ENCODE measurements around the gene SLC25A15. TPM values are rescaled to one million over a fixed set of nuclear protein-coding genes. Genes with fewer than 3 reads are reported as not detected.
"Not testable (repeated sequence)": the region's sequence is repeated elsewhere in the genome, so short reads cannot be mapped to it uniquely, and the experiment has no call there.

The SLC25A15 gene
- total RNA-seq, 4 donors from 2014 or later = 3.0 to 30.6 (median 10.1) TPM

GRCh38 chr13:40781717-40782116 lies 7.7 kb upstream of the SLC25A15 start:
- no peak for TF ChIP-seq EP300 (IDR thresholded peaks at IDR 0.05; ENCODE audit: low read depth)
- no peak for TF ChIP-seq CTCF (IDR thresholded peaks at IDR 0.05)
- TF ChIP-seq POLR2AphosphoS5 (IDR thresholded peaks at IDR 0.05) = no peak
- no peak for TF ChIP-seq POLR2A (IDR thresholded peaks at IDR 0.05)

DNA sequence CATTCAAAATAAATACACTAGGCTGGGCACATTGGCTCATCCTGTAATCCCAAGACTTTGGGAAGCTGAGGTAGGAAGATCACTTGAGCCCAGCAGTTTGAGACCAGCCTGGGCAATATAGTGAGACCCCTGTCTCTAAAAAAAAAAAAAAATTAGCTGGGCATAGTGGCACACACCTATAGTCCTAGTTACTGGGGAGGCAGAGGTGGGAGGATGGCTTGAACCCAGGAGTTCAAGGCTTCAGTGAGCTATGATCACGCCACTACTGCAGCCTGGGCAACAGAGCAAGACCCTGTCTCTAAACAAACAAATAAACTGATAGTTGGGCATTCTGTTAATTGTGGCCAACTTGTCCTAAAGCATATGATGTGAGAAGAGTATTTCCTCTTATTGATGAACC lies 6.4 kb upstream of the SLC25A15 start:
- 92 to 100% methylated on average over 1 of the region's 1 CpG for WGBS, 2 donors (ENCODE audit: low coverage in 1 of 2)
- DNase-seq; H3K36me3 ChIP-seq; H3K27ac ChIP-seq; H3K9me3 ChIP-seq; H3K27me3 ChIP-seq; H3K4me3 ChIP-seq; H3K4me1 ChIP-seq; intact Hi-C loops (cut with DNase I; ENCODE audit: low total_unique reads): not testable (repeated sequence)
- in situ Hi-C loops (cut with MboI; ENCODE audit: low pct_ligation_motif_present in 1 of 4, low pct_unique_long_range_greater_than_20kb in 1 of 4, low sequenced_read_pairs in 3 of 4) = loop anchor here in 3 of 4 donors (25.0 kb wide), 3 partner anchors 204 to 454 kb away; partner anchors contain the start of gene WBP4 (in 1 of the 3)

More at GRCh38 chr13:40781717-40782116, 7.7 kb upstream of the SLC25A15 start:
- in situ Hi-C loops (cut with MboI; ENCODE audit: low pct_ligation_motif_present in 1 of 4, low pct_unique_long_range_greater_than_20kb in 1 of 4, low sequenced_read_pairs in 3 of 4) = loop anchor here in 3 of 4 donors (25.0 kb wide), 3 partner anchors 206 to 456 kb away; partner anchors contain the start of gene WBP4 (in 1 of the 3)
- Histone ChIP-seq H3K4me3 (no peak overlapping the region), H3K27ac (no peak overlapping the region), H3K36me3 (no peaks in the 10 kb centered on the region), H3K4me1 (peaks cover 0 to 14% (median 0%) of the 10 kb centered on the region in 4 donors), H3K9me3 (no peaks in the 10 kb centered on the region), H3K27me3 (no peaks in the 10 kb centered on the region)
- 86 to 93% methylated on average over 10 to 11 of the region's 11 CpGs for WGBS, 2 donors (ENCODE audit: low coverage in 1 of 2)
- intact Hi-C loops (cut with DNase I; ENCODE audit: low total_unique reads) = no loop called here
- DNase-seq = no peak

DNA sequence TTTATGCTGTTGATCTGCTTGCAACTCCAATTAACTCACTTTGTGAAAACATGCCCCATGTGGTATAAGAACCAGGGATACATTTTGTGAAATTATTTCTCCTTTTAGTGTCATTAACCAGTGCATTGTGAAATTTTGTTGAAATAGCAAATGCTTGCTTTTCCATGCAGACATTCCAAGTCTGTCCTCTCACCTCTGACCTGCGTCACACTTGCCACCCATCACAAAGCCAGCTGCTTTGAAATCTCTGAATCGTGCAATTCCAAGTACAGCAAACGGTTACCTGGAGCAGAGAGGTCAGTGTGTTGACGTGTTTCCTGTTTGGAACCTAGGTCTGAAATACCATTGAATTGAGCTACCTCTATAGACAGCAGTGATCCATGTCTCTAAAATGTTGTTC lies 4.9 kb upstream of the SLC25A15 start:
- peaks cover 0 to 6% (median 2%) of the 10 kb centered on the region in 4 donors for H3K4me1 ChIP-seq
- H3K27me3 ChIP-seq = no peaks in the 10 kb centered on the region
- no peak overlapping the region for H3K27ac ChIP-seq
- in situ Hi-C loops (cut with MboI; ENCODE audit: low pct_ligation_motif_present in 1 of 4, low pct_unique_long_range_greater_than_20kb in 1 of 4, low sequenced_read_pairs in 3 of 4) (loop anchor here in 3 of 4 donors (25.0 kb wide), 3 partner anchors 203 to 453 kb away; partner anchors contain the start of gene WBP4 (in 1 of the 3)), intact Hi-C loops (cut with DNase I; ENCODE audit: low total_unique reads) (no loop called here)
- no peaks in the 10 kb centered on the region for H3K9me3 ChIP-seq
- H3K36me3 ChIP-seq = no peaks in the 10 kb centered on the region
- no peak for TF ChIP-seq EP300 (IDR thresholded peaks at IDR 0.05; ENCODE audit: low read depth)
- TF ChIP-seq CTCF (IDR thresholded peaks at IDR 0.05) = no peak
- TF ChIP-seq POLR2AphosphoS5 (IDR thresholded peaks at IDR 0.05) = no peak
- no peak for TF ChIP-seq POLR2A (IDR thresholded peaks at IDR 0.05)
- no peak for DNase-seq
- 83 to 91% methylated on average over 3 to 4 of the region's 4 CpGs for WGBS, 2 donors (ENCODE audit: low coverage in 1 of 2)
- no peak overlapping the region for H3K4me3 ChIP-seq

DNA sequence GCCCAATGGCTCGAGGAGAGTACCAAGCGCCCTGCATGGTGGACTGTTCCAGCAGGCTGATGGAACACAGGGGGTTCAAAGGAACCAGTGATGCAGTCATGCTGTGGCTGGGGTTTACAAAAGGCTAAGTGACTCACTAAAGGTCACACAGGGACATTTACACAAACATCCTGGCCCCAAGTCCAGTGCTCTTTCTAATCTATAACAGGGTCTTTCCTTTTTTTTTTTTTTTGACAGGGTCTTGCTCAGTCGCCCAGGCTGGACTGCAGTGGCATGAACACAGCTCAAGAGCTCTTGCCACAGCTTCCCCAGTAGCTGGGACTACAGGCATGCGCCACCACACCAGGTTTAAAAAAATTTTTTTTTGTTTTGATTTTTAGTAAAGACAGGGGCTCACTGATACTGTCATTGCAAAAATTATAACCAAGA lies 2.8 kb upstream of the SLC25A15 start:
- TF ChIP-seq CTCF (IDR thresholded peaks at IDR 0.05) (no peak), POLR2AphosphoS5 (IDR thresholded peaks at IDR 0.05) (no peak), EP300 (IDR thresholded peaks at IDR 0.05; ENCODE audit: low read depth) (no peak)
- in situ Hi-C loops (cut with MboI; ENCODE audit: low pct_ligation_motif_present in 1 of 4, low pct_unique_long_range_greater_than_20kb in 1 of 4, low sequenced_read_pairs in 3 of 4) = loop anchor here in 3 of 4 donors (25.0 kb wide), 3 partner anchors 201 to 451 kb away; partner anchors contain the start of gene WBP4 (in 1 of the 3)
- DNase-seq = no peak
- peaks cover 5 to 13% (median 10%) of the 10 kb centered on the region in 4 donors for H3K4me1 ChIP-seq
- intact Hi-C loops (cut with DNase I; ENCODE audit: low total_unique reads) = no loop called here
- peak overlapping the region in 2 of 4 donors; percentile 26 to 50 for H3K27ac ChIP-seq
- H3K4me3 ChIP-seq = no peak overlapping the region
- no peaks in the 10 kb centered on the region for H3K9me3 ChIP-seq
- no peaks in the 10 kb centered on the region for H3K36me3 ChIP-seq
- H3K27me3 ChIP-seq = no peaks in the 10 kb centered on the region
- WGBS, 2 donors (ENCODE audit: low coverage in 1 of 2) = 86 to 92% methylated on average over 2 to 4 of the region's 4 CpGs
